Measurements from ENCODE around the gene PACS2. TPM values are rescaled to one million over a fixed set of nuclear protein-coding genes. Genes with fewer than 3 reads are reported as not detected.
"Not testable (repeated sequence)": the region's sequence is repeated elsewhere in the genome, so short reads cannot be mapped to it uniquely, and the experiment has no call there.

Gene PACS2
- total RNA-seq, 1 donor from 2014 or later = 105 TPM

- DNase-seq (ENCODE audit: low spot score) = no peak
Observed at GRCh38 chr14:105330491-105330895, 15.9 kb downstream of the PACS2 start.

GRCh38 chr14:105331575-105332349 lies 17.2 kb downstream of the PACS2 start:
- no peak for DNase-seq (ENCODE audit: low spot score)

- DNase-seq (ENCODE audit: low spot score) = no peak
Observed at GRCh38 chr14:105332350-105332874, 17.9 kb downstream of the PACS2 start.

- no peak for DNase-seq (ENCODE audit: low spot score)
Observed at GRCh38 chr14:105333020-105333490, 18.5 kb downstream of the PACS2 start.

GRCh38 chr14:105333613-105334364 lies 19.2 kb downstream of the PACS2 start:
- DNase-seq (ENCODE audit: low spot score) = no peak

- no peak for DNase-seq (ENCODE audit: low spot score)
Observed at GRCh38 chr14:105334383-105335230, 20.1 kb downstream of the PACS2 start.

GRCh38 chr14:105335231-105335542 lies 20.6 kb downstream of the PACS2 start:
- DNase-seq (ENCODE audit: low spot score) = not testable (repeated sequence)

- DNase-seq (ENCODE audit: low spot score) = no peak
Observed at GRCh38 chr14:105335735-105336476, 21.4 kb downstream of the PACS2 start.

GRCh38 chr14:105336477-105337287 lies 22.1 kb downstream of the PACS2 start:
- DNase-seq (ENCODE audit: low spot score) = no peak

GRCh38 chr14:105337433-105337832 lies 22.9 kb downstream of the PACS2 start:
- DNase-seq (ENCODE audit: low spot score) = no peak

- DNase-seq (ENCODE audit: low spot score) = no peak
Observed at GRCh38 chr14:105337966-105338741, 23.6 kb downstream of the PACS2 start.

- DNase-seq (ENCODE audit: low spot score) = no peak
Observed at GRCh38 chr14:105340821-105341733, 26.5 kb downstream of the PACS2 start.

- no peak for DNase-seq (ENCODE audit: low spot score)
Observed at GRCh38 chr14:105343194-105343593, 28.6 kb downstream of the PACS2 start.

GRCh38 chr14:105346200-105346533 lies 31.6 kb downstream of the PACS2 start:
- DNase-seq (ENCODE audit: low spot score) = no peak

GRCh38 chr14:105346876-105347586 lies 32.5 kb downstream of the PACS2 start:
- DNase-seq (ENCODE audit: low spot score) = no peak

GRCh38 chr14:105347587-105347968 lies 33.0 kb downstream of the PACS2 start:
- no peak for DNase-seq (ENCODE audit: low spot score)

- no peak for DNase-seq (ENCODE audit: low spot score)
Observed at GRCh38 chr14:105348169-105348944, 33.8 kb downstream of the PACS2 start.
